Hepatocyte (in vitro differentiated cells): ENCODE measurements around the gene SMAD7. TPM values are rescaled to one million over a fixed set of nuclear protein-coding genes. Genes with fewer than 3 reads are reported as not detected.

Experiments used
- DNase-seq: peaks from one replicate; pipeline ENCODE4 v3.0.0-alpha.2; 2016; ENCODE audit warnings: low spot score
- H2AFZ ChIP-seq: fragments of 200-600 bp; sonication (generic); 2 replicates; pipeline ENCODE4 v1.6.0; 2016; ENCODE audit warnings: antibody characterized with exemption, mild to moderate bottlenecking
- H3K27ac ChIP-seq: fragments of 200-600 bp; sonication (generic); 2 replicates; pipeline ENCODE4 v1.5.1; 2016; ENCODE audit warnings: mild to moderate bottlenecking
- H3K27me3 ChIP-seq: fragments of 200-600 bp; sonication (generic); 2 replicates; pipeline ENCODE4 v1.6.1; 2016
- H3K36me3 ChIP-seq: fragments of 200-600 bp; sonication (generic); replicated peaks from 2 replicates; pipeline ENCODE4 v1.5.1; 2016; ENCODE audit warnings: low read depth; ENCODE audit not compliant: insufficient read depth
- H3K4me1 ChIP-seq: fragments of 200-600 bp; sonication (generic); 2 replicates; pipeline ENCODE4 v1.5.1; 2016; ENCODE audit warnings: mild to moderate bottlenecking, moderate library complexity; ENCODE audit not compliant: insufficient read depth
- H3K4me2 ChIP-seq: fragments of 200-600 bp; sonication (generic); 2 replicates; pipeline ENCODE4 v1.6.0; 2016
- H3K4me3 ChIP-seq: fragments of 200-600 bp; sonication (generic); 2 replicates; pipeline ENCODE4 v1.5.1; 2016; ENCODE audit warnings: mild to moderate bottlenecking
- H3K79me2 ChIP-seq: fragments of 200-600 bp; sonication (generic); 2 replicates; pipeline ENCODE4 v1.6.0; 2017; ENCODE audit warnings: mild to moderate bottlenecking
- H3K9me2 ChIP-seq: fragments of 200-600 bp; sonication (generic); replicated peaks from 2 replicates; pipeline ENCODE4 v1.6.0; 2017; ENCODE audit warnings: mild to moderate bottlenecking; ENCODE audit not compliant: insufficient read depth
- H3K9me3 ChIP-seq: fragments of 200-600 bp; sonication (generic); 2 replicates; pipeline ENCODE4 v1.5.1; 2016; ENCODE audit warnings: low read depth, mild to moderate bottlenecking
- H4K20me1 ChIP-seq: fragments of 200-600 bp; sonication (generic); 2 replicates; pipeline ENCODE4 v1.6.0; 2016; ENCODE audit warnings: mild to moderate bottlenecking; ENCODE audit not compliant: insufficient read depth, poor library complexity, severe bottlenecking
- CTCF ChIP-seq: fragments of 200-600 bp; sonication (generic); IDR thresholded peaks from 2 replicates; pipeline ENCODE4 v1.5.1; 2016; ENCODE audit warnings: antibody characterized with exemption, mild to moderate bottlenecking; ENCODE audit not compliant: poor library complexity
- EZH2 ChIP-seq: fragments of 200-600 bp; sonication (generic); IDR thresholded peaks from 2 replicates; pipeline ENCODE4 v1.6.1; 2016; ENCODE audit warnings: antibody characterized with exemption, mild to moderate bottlenecking, borderline replicate concordance
- EZH2phosphoT487 ChIP-seq: fragments of 200-600 bp; sonication (generic); IDR thresholded peaks from one replicate; pipeline ENCODE4 v1.6.1; 2018; ENCODE audit warnings: antibody characterized with exemption, mild to moderate bottlenecking, low read depth, moderate library complexity; ENCODE audit not compliant: unreplicated experiment, severe bottlenecking
- WGBS: methylation state at CpG from one replicate; pipeline ENCODE4 v1.1.6; 2016; ENCODE audit warnings: low lambda C conversion rate; ENCODE audit errors: missing lambda C conversion rate; 5-methylcytosine and 5-hydroxymethylcytosine counted together
- polyA plus RNA-seq: library from polyadenylated mRNA; unstranded; fragments of >200 nt; fragmentation: Nextera tagmentation; extraction: Ambion mirVana; gene quantifications from 2 replicates; pipeline ENCODE4 v1.2.1, GENCODE V29; 2016
- total RNA-seq: library from RNA; depleted of rRNA; stranded (reverse); fragments of >200 nt; gene quantifications from 2 replicates; pipeline ENCODE4 v1.2.3, GENCODE V29; 2014

Gene SMAD7
- total and polyA plus RNA-seq, 2 experiments from 2014 or later: 65.4 to 71.1 TPM

GRCh38 chr18:48930926-48931325, 19.8 kb downstream of the SMAD7 start:
- TF ChIP-seq EZH2phosphoT487: no peak
- TF ChIP-seq EZH2: no peak
- TF ChIP-seq CTCF: no peak
- H4K20me1 ChIP-seq: peaks cover 86% of the 10 kb centered on the region
- 47% methylated on average over 3 of the region's 3 CpGs for WGBS
- peaks cover 94% of the 10 kb centered on the region for H3K4me1 ChIP-seq
- no peaks in the 10 kb centered on the region for H3K36me3 ChIP-seq
- H3K27me3 ChIP-seq: no peaks in the 10 kb centered on the region
- no peak overlapping the region for H3K4me3 ChIP-seq
- DNase-seq: no peak
- peaks cover 94% of the 10 kb centered on the region for H3K79me2 ChIP-seq
- no peaks in the 10 kb centered on the region for H3K9me3 ChIP-seq
- no peak overlapping the region for H2AFZ ChIP-seq
- peak overlapping the region; percentile 72 for H3K4me2 ChIP-seq
- no peaks in the 10 kb centered on the region for H3K9me2 ChIP-seq
- H3K27ac ChIP-seq: peak overlapping the region; percentile 94

GRCh38 chr18:48929941-48930713, 20.6 kb downstream of the SMAD7 start:
- no peaks in the 10 kb centered on the region for H3K36me3 ChIP-seq
- DNase-seq: peak; percentile 90
- H3K4me1 ChIP-seq: peaks cover 94% of the 10 kb centered on the region
- H3K9me3 ChIP-seq: no peaks in the 10 kb centered on the region
- 6% methylated on average over 14 of the region's 20 CpGs for WGBS
- H3K27ac ChIP-seq: peak overlapping the region; percentile 94
- no peaks in the 10 kb centered on the region for H3K27me3 ChIP-seq
- no peak for TF ChIP-seq CTCF
- TF ChIP-seq EZH2phosphoT487: no peak
- TF ChIP-seq EZH2: no peak
- H2AFZ ChIP-seq: no peak overlapping the region
- no peaks in the 10 kb centered on the region for H3K9me2 ChIP-seq
- no peak overlapping the region for H3K4me3 ChIP-seq
- H4K20me1 ChIP-seq: peaks cover 84% of the 10 kb centered on the region
- H3K4me2 ChIP-seq: peak overlapping the region; percentile 72
- H3K79me2 ChIP-seq: peaks cover 93% of the 10 kb centered on the region

GRCh38 chr18:48929212-48929612, 21.6 kb downstream of the SMAD7 start:
- no peak overlapping the region for H3K4me3 ChIP-seq
- H4K20me1 ChIP-seq: peaks cover 84% of the 10 kb centered on the region
- no peak overlapping the region for H2AFZ ChIP-seq
- H3K4me1 ChIP-seq: peaks cover 94% of the 10 kb centered on the region
- no peaks in the 10 kb centered on the region for H3K9me2 ChIP-seq
- H3K27ac ChIP-seq: peak overlapping the region; percentile 94
- H3K36me3 ChIP-seq: no peaks in the 10 kb centered on the region
- TF ChIP-seq EZH2 (no peak), EZH2phosphoT487 (no peak), CTCF (no peak)
- peak overlapping the region; percentile 72 for H3K4me2 ChIP-seq
- DNase-seq: no peak
- H3K27me3 ChIP-seq: no peaks in the 10 kb centered on the region
- 37% methylated on average over 1 of the region's 2 CpGs for WGBS
- no peaks in the 10 kb centered on the region for H3K9me3 ChIP-seq
- H3K79me2 ChIP-seq: peaks cover 93% of the 10 kb centered on the region
